ENCODE data around the gene SYT11.

- no peak for TF ChIP-seq CTCF (IDR thresholded peaks at IDR 0.05 in 4 of 5, conservative IDR thresholded peaks at IDR 0.05 in 1 of 5)
- no peak for TF ChIP-seq POLR2A (IDR thresholded peaks at IDR 0.05)
These were observed 45.7 kb upstream of the SYT11 start for GRCh38 chr1:155813672-155814071.
